DND-41 (cell line): ENCODE data around the gene WNK3.

ENCODE experiments used
- ATAC-seq: fragments of 200-7000 bp; cut with Tn5 transposase; 3 replicates; pipeline ENCODE4 v1.9.1; 2021; ENCODE audit warnings: low read depth; ENCODE audit not compliant: insufficient read depth
- DNase-seq: peaks from one replicate; pipeline ENCODE4 v3.0.0-alpha.2; 2020
- H2AFZ ChIP-seq: 2 replicates; pipeline ENCODE4 v1.6.0; 2012; ENCODE audit warnings: low read depth, low read length
- H3K27ac ChIP-seq: 2 replicates; pipeline ENCODE4 v1.5.1; 2012; ENCODE audit warnings: low read length, inconsistent platforms
- H3K27me3 ChIP-seq: fragments of 200-600 bp; sonication (generic); 2 replicates; pipeline ENCODE4 v1.6.0; 2012; ENCODE audit warnings: low read length, mild to moderate bottlenecking, inconsistent platforms; ENCODE audit not compliant: insufficient read depth, poor library complexity
- H3K36me3 ChIP-seq: 2 replicates; pipeline ENCODE4 v1.5.1; 2012; ENCODE audit warnings: low read length, inconsistent platforms; ENCODE audit not compliant: insufficient read depth
- H3K4me1 ChIP-seq: 2 replicates; pipeline ENCODE4 v1.5.1; 2012; ENCODE audit warnings: mild to moderate bottlenecking, low read length; ENCODE audit not compliant: insufficient read depth
- H3K4me2 ChIP-seq: 2 replicates; pipeline ENCODE4 v1.6.0; 2012; ENCODE audit warnings: mild to moderate bottlenecking, moderate library complexity, low read length, inconsistent platforms; ENCODE audit not compliant: insufficient read depth
- H3K4me3 ChIP-seq, 2 experiments: fragments of 200-600 bp in 1 of 2; shearing (Covaris generic) in 1 of 2; 2 replicates each; pipeline ENCODE4 v1.5.1; 2012 to 2016; ENCODE audit warnings: inconsistent platforms in 2 of 2, low read length in 2 of 2, mild to moderate bottlenecking in 2 of 2, low read depth in 1 of 2, moderate library complexity in 1 of 2
- H3K79me2 ChIP-seq: 2 replicates; pipeline ENCODE4 v1.6.0; 2012; ENCODE audit warnings: low read length, inconsistent platforms; ENCODE audit not compliant: insufficient read depth
- H3K9ac ChIP-seq: 2 replicates; pipeline ENCODE4 v1.6.0; 2012; ENCODE audit warnings: low read depth, mild to moderate bottlenecking, inconsistent platforms, low read length, moderate library complexity
- H3K9me3 ChIP-seq: 2 replicates; pipeline ENCODE4 v1.5.1; 2012; ENCODE audit warnings: low read length, moderate library complexity, mild to moderate bottlenecking, inconsistent platforms; ENCODE audit not compliant: insufficient read depth, severe bottlenecking
- H4K20me1 ChIP-seq: 2 replicates; pipeline ENCODE4 v1.6.0; 2012; ENCODE audit warnings: low read length; ENCODE audit not compliant: insufficient read depth
- EZH2 ChIP-seq: IDR thresholded peaks from 3 replicates; pipeline ENCODE4 v1.6.1; 2012; ENCODE audit warnings: borderline replicate concordance, low read depth, mild to moderate bottlenecking, moderate library complexity, low read length, inconsistent platforms; ENCODE audit not compliant: severe bottlenecking
- TF ChIP-seq, protein P1 (sequence below): IDR thresholded peaks from 2 replicates; pipeline ENCODE4 v1.5.1; 2012; ENCODE audit warnings: borderline replicate concordance, low read length, moderate library complexity, mild to moderate bottlenecking; ENCODE audit not compliant: poor library complexity, severe bottlenecking; ENCODE audit errors: extremely low read depth

The WNK3 gene

DNA sequence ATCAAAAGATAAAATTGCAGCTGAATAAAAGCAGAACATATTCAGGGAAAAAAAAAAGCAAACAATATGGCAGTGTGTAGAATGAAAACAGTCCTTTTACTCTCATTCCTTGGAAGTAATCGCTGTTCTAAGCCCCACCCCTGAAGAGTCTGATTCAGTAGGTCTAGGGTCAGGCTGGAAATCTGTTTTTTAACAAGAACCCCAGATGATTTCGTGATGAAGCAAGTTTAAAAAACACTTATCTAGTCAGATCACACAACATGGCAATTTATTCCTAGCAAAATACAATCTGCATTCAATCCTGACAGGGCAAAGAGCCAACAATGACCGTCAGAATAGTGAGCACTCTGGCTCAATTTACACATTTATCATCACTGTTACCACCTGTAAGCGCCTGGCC lies 190.9 kb downstream of the WNK3 start:
- Histone ChIP-seq H3K27me3 (no peaks in the 10 kb centered on the region), H3K27ac (no peak overlapping the region), H3K9me3 (no peaks in the 10 kb centered on the region), H3K79me2 (no peaks in the 10 kb centered on the region), H2AFZ (no peak overlapping the region), H4K20me1 (no peaks in the 10 kb centered on the region), H3K36me3 (no peaks in the 10 kb centered on the region), H3K4me1 (no peaks in the 10 kb centered on the region), H3K4me2 (no peak overlapping the region), H3K9ac (no peak overlapping the region), H3K4me3 (no peak overlapping the region)
- no peak for DNase-seq
- no peak for TF ChIP-seq EZH2
- TF ChIP-seq, protein P1, sequence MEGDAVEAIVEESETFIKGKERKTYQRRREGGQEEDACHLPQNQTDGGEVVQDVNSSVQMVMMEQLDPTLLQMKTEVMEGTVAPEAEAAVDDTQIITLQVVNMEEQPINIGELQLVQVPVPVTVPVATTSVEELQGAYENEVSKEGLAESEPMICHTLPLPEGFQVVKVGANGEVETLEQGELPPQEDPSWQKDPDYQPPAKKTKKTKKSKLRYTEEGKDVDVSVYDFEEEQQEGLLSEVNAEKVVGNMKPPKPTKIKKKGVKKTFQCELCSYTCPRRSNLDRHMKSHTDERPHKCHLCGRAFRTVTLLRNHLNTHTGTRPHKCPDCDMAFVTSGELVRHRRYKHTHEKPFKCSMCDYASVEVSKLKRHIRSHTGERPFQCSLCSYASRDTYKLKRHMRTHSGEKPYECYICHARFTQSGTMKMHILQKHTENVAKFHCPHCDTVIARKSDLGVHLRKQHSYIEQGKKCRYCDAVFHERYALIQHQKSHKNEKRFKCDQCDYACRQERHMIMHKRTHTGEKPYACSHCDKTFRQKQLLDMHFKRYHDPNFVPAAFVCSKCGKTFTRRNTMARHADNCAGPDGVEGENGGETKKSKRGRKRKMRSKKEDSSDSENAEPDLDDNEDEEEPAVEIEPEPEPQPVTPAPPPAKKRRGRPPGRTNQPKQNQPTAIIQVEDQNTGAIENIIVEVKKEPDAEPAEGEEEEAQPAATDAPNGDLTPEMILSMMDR = no peak
- no peak for ATAC-seq

GRCh38 chrX:54157561-54157960 lies 200.3 kb downstream of the WNK3 start:
- no peaks in the 10 kb centered on the region for H3K36me3 ChIP-seq
- peaks cover 8% of the 10 kb centered on the region; the same call in 1 of the 2 replicates for H3K4me1 ChIP-seq
- no peak overlapping the region for H2AFZ ChIP-seq
- H4K20me1 ChIP-seq = no peaks in the 10 kb centered on the region; the same call in 1 of the 2 replicates
- H3K79me2 ChIP-seq = no peaks in the 10 kb centered on the region
- peak; percentile 30 for DNase-seq
- H3K4me2 ChIP-seq = no peak overlapping the region
- ATAC-seq = peak; percentile 73
- no peak overlapping the region for H3K4me3 ChIP-seq
- no peaks in the 10 kb centered on the region for H3K27me3 ChIP-seq
- H3K9ac ChIP-seq = no peak overlapping the region
- H3K27ac ChIP-seq = no peak overlapping the region
- no peak for TF ChIP-seq EZH2
- TF ChIP-seq, protein P1 = no peak
- no peaks in the 10 kb centered on the region for H3K9me3 ChIP-seq
